ENCODE measurements around the gene KIF5A. TPM values are rescaled to one million over a fixed set of nuclear protein-coding genes. Genes with fewer than 3 reads are reported as not detected.

Gene KIF5A
- polyA plus RNA-seq, 3 donors = 0.01 TPM; not detected in 2

DNA sequence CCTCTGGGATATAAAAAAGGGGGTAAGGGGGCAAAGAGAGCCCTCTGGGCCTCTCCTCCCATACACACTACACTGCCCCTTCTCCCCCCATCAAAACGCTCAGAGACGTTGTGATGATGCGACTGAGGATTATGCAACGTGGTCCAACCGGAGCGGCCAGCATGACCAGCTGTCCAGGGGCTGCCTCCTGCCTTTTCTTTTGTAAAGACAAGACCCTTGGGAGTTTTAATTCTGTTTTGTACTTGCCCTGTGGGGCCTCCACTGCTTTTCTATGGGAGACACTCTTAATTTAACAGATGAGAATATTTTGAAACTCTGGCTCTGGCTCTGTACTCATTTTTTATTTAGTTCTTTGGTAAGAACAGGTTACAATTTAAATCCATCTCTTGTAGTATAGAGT lies 20.0 kb upstream of the KIF5A start:
- TF ChIP-seq, protein P1, sequence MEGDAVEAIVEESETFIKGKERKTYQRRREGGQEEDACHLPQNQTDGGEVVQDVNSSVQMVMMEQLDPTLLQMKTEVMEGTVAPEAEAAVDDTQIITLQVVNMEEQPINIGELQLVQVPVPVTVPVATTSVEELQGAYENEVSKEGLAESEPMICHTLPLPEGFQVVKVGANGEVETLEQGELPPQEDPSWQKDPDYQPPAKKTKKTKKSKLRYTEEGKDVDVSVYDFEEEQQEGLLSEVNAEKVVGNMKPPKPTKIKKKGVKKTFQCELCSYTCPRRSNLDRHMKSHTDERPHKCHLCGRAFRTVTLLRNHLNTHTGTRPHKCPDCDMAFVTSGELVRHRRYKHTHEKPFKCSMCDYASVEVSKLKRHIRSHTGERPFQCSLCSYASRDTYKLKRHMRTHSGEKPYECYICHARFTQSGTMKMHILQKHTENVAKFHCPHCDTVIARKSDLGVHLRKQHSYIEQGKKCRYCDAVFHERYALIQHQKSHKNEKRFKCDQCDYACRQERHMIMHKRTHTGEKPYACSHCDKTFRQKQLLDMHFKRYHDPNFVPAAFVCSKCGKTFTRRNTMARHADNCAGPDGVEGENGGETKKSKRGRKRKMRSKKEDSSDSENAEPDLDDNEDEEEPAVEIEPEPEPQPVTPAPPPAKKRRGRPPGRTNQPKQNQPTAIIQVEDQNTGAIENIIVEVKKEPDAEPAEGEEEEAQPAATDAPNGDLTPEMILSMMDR (IDR thresholded peaks at IDR 0.05) = no peak
- Histone ChIP-seq H3K4me1 (ENCODE audit: control insufficient read depth in 1 of 2, insufficient read depth in 2 of 2, low read length in 2 of 2) (peaks cover 0 to 7% of the 10 kb centered on the region in 2 donors), H3K79me2 (ENCODE audit: insufficient read depth, low read length) (peaks cover 28% of the 10 kb centered on the region), H3K4me3 (replicated peaks in 1 of 3; ENCODE audit: low read depth in 2 of 3, low read length in 3 of 3) (no peak overlapping the region), H2AFZ (ENCODE audit: insufficient read depth, low read depth, low read length, poor library complexity, severe bottlenecking) (no peak overlapping the region), H3K4me2 (replicated peaks; ENCODE audit: extremely low read depth, low read length, poor library complexity, severe bottlenecking) (no peak overlapping the region), H3K36me3 (replicated peaks in 1 of 2; ENCODE audit: control insufficient read depth in 1 of 2, insufficient read depth in 2 of 2, low read length in 2 of 2) (peaks cover 92 to 99% of the 10 kb centered on the region in 2 donors), H3K9me3 (replicated peaks in 1 of 2; ENCODE audit: control insufficient read depth in 1 of 2, insufficient read depth in 1 of 2, low read length in 2 of 2) (no peaks in the 10 kb centered on the region), H3K27ac (ENCODE audit: low read depth in 1 of 2, low read length in 2 of 2) (peak overlapping the region in 1 of 2 donors; percentile 49), H3K27me3 (ENCODE audit: control insufficient read depth in 2 of 2, insufficient read depth in 2 of 2, low read length in 2 of 2) (no peaks in the 10 kb centered on the region), H4K20me1 (ENCODE audit: insufficient read depth, low read length) (peaks cover 67% of the 10 kb centered on the region), H3K9ac (ENCODE audit: insufficient read depth, low read length, poor library complexity, severe bottlenecking) (no peak overlapping the region)
- Mint-ChIP-seq H3K9me3 (peaks cover 0 to 2% (median 0%) of the 10 kb centered on the region in 7 donors), H3K4me3 (no peak overlapping the region), H3K27me3 (ENCODE audit: low read depth in 3 of 3) (no peaks in the 10 kb centered on the region), H3K4me1 (peaks cover 3% of the 10 kb centered on the region), H3K27ac (peak overlapping the region in 5 of 7 donors; percentile 32 to 72 (median 68)), H3K36me3 (peaks cover 81 to 98% of the 10 kb centered on the region in 2 donors)
- WGBS (ENCODE audit: insufficient coverage) = no CpG with 5 or more reads among the region's 6 CpGs
- DNase-seq = no peak
- intact Hi-C loops (cut with micrococcal nuclease) = no loop called here

DNA sequence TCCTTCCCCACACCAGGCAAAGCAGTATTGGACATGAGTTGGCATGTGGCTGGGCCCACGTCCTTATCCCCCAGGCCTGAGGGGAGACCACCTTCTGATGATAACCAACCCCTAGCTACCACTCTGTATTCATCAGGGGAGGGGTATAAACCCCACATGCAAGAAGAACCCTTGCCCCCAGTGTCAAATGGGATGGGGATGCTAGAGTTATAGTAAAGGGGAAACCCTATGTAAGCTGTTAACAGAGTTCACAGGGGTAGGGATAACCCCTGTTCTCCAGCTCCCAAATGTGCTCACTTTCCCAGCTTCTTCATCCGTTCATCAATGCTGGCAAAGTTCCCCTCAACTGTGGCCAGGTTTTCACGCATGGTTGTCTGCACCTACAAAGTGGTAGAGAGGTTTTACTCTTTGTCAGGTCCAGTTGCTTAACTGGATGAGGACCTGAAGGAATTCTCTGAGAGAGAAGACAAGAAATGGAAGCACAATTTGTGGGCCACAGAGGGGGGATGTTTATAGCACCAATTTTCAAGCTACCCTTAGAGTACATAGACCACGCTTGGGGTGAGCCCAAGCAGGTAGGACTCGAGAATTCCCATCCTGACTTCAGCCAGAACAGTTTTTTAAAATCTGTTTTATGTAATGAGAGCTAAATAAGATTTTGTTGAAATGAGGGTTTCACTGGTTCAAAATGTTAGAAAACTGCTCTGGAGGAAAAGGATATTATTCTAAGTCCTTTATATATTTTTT lies 19.3 kb upstream of the KIF5A start:
- Mint-ChIP-seq H3K4me3 (no peak overlapping the region), H3K9me3 (peaks cover 0 to 2% (median 0%) of the 10 kb centered on the region in 7 donors), H3K27me3 (ENCODE audit: low read depth in 3 of 3) (no peaks in the 10 kb centered on the region), H3K4me1 (no peaks in the 10 kb centered on the region), H3K27ac (peak overlapping the region in 3 of 7 donors; percentile 42 to 70 (median 68)), H3K36me3 (peaks cover 81 to 98% of the 10 kb centered on the region in 2 donors)
- H3K79me2 ChIP-seq (ENCODE audit: insufficient read depth, low read length) = peaks cover 20% of the 10 kb centered on the region
- H3K4me3 ChIP-seq (replicated peaks in 1 of 3; ENCODE audit: low read depth in 2 of 3, low read length in 3 of 3) = no peak overlapping the region
- intact Hi-C loops (cut with micrococcal nuclease) = no loop called here
- TF ChIP-seq, protein P1 (IDR thresholded peaks at IDR 0.05) = no peak
- DNase-seq = no peak
- no peaks in the 10 kb centered on the region for H3K27me3 ChIP-seq (ENCODE audit: control insufficient read depth in 2 of 2, insufficient read depth in 2 of 2, low read length in 2 of 2)
- H3K36me3 ChIP-seq (replicated peaks in 1 of 2; ENCODE audit: control insufficient read depth in 1 of 2, insufficient read depth in 2 of 2, low read length in 2 of 2) = peaks cover 92 to 99% of the 10 kb centered on the region in 2 donors
- H3K9ac ChIP-seq (ENCODE audit: insufficient read depth, low read length, poor library complexity, severe bottlenecking) = no peak overlapping the region
- peak overlapping the region in 1 of 2 donors; percentile 49 for H3K27ac ChIP-seq (ENCODE audit: low read depth in 1 of 2, low read length in 2 of 2)
- no peak overlapping the region for H2AFZ ChIP-seq (ENCODE audit: insufficient read depth, low read depth, low read length, poor library complexity, severe bottlenecking)
- no peak overlapping the region for H3K4me2 ChIP-seq (replicated peaks; ENCODE audit: extremely low read depth, low read length, poor library complexity, severe bottlenecking)
- peaks cover 60% of the 10 kb centered on the region for H4K20me1 ChIP-seq (ENCODE audit: insufficient read depth, low read length)
- 100% methylated on average over 1 of the region's 5 CpGs for WGBS (ENCODE audit: insufficient coverage)
- no peaks in the 10 kb centered on the region for H3K4me1 ChIP-seq (ENCODE audit: control insufficient read depth in 1 of 2, insufficient read depth in 2 of 2, low read length in 2 of 2)
- H3K9me3 ChIP-seq (replicated peaks in 1 of 2; ENCODE audit: control insufficient read depth in 1 of 2, insufficient read depth in 1 of 2, low read length in 2 of 2) = no peaks in the 10 kb centered on the region

Data from CD14-positive monocyte (primary cell).